ENCODE measurements around the gene CCNT1.

DNA sequence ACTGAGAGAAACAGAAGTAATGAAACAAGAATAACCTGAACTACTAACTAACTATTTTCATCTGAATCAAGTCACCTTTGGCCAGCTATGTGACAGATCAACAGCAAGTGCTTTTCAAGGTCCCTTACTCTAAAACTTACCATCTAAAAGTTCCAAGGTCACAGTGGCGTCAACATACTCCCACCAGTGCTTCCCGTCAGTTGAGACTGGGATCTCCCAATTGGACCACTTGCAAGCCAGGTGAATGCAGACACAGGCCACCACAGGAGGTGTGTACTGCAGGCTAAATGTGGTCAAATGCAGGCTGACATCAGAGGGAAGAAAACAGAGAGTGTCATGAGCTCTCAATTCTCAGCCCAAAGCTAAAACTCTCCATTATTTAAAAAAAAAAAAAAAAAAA, 20.6 kb downstream of the CCNT1 start:
- TF ChIP-seq, protein P1, sequence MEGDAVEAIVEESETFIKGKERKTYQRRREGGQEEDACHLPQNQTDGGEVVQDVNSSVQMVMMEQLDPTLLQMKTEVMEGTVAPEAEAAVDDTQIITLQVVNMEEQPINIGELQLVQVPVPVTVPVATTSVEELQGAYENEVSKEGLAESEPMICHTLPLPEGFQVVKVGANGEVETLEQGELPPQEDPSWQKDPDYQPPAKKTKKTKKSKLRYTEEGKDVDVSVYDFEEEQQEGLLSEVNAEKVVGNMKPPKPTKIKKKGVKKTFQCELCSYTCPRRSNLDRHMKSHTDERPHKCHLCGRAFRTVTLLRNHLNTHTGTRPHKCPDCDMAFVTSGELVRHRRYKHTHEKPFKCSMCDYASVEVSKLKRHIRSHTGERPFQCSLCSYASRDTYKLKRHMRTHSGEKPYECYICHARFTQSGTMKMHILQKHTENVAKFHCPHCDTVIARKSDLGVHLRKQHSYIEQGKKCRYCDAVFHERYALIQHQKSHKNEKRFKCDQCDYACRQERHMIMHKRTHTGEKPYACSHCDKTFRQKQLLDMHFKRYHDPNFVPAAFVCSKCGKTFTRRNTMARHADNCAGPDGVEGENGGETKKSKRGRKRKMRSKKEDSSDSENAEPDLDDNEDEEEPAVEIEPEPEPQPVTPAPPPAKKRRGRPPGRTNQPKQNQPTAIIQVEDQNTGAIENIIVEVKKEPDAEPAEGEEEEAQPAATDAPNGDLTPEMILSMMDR (IDR thresholded peaks at IDR 0.05; ENCODE audit: low read depth, low read length): no peak
- TF ChIP-seq EZH2phosphoT487 (IDR thresholded peaks at IDR 0.05; ENCODE audit: low read depth): no peak

Measured in OCI-LY3 (cell line).